SK-N-SH treated with all-trans-retinoic acid at 6 μM for 48 hours (cell line): Measurements from ENCODE around the gene AP3D1.

Experiments
- ATAC-seq: fragments of 200-7000 bp; cut with Tn5 transposase; 3 replicates; pipeline ENCODE4 v1.9.1; 2020; ENCODE audit warnings: mild to moderate bottlenecking, moderate library complexity
- ARNTL ChIP-seq: fragments of 450-650 bp; formaldehyde crosslinking; IDR thresholded peaks from 2 replicates; pipeline ENCODE4 v1.5.0; 2020; ENCODE audit warnings: low read depth, mild to moderate bottlenecking, moderate library complexity, borderline replicate concordance
- BACH2 ChIP-seq: fragments of 250-450 bp; sonication (Bioruptor Pico); IDR thresholded peaks from 2 replicates; pipeline ENCODE4 v1.9.0; 2021; ENCODE audit warnings: mild to moderate bottlenecking, borderline replicate concordance
- ESRRG ChIP-seq: fragments of 250-450 bp; sonication (Bioruptor Pico); IDR thresholded peaks from 2 replicates; pipeline ENCODE4 v1.6.1; 2021; ENCODE audit warnings: mild to moderate bottlenecking
- GLIS3 ChIP-seq: fragments of 250-450 bp; sonication (Bioruptor Pico); IDR thresholded peaks from 2 replicates; pipeline ENCODE4 v1.5.0; 2020; ENCODE audit warnings: mild to moderate bottlenecking, moderate library complexity
- ISL1 ChIP-seq: fragments of 250-450 bp; sonication (Bioruptor Pico); IDR thresholded peaks from 2 replicates; pipeline ENCODE4 v2.1.2; 2022; ENCODE audit warnings: mild to moderate bottlenecking, moderate library complexity
- OSR1 ChIP-seq: fragments of 250-450 bp; sonication (Bioruptor Pico); IDR thresholded peaks from 2 replicates; pipeline ENCODE4 v1.8.0; 2022; ENCODE audit warnings: moderate library complexity, mild to moderate bottlenecking, inconsistent platforms
- PPARA ChIP-seq: fragments of 250-450 bp; sonication (Bioruptor Pico); IDR thresholded peaks from 2 replicates; pipeline ENCODE4 v1.5.0; 2020; ENCODE audit warnings: mild to moderate bottlenecking, borderline replicate concordance
- RARB ChIP-seq: fragments of 250-450 bp; sonication (Bioruptor Pico); IDR thresholded peaks from 2 replicates; pipeline ENCODE4 v1.8.0; 2021; ENCODE audit warnings: mild to moderate bottlenecking, moderate library complexity
- SNAI2 ChIP-seq: fragments of 250-450 bp; sonication (Bioruptor Pico); IDR thresholded peaks from 2 replicates; pipeline ENCODE4 v1.5.0; 2020; ENCODE audit warnings: mild to moderate bottlenecking, moderate library complexity
- TCF4 ChIP-seq: fragments of 250-450 bp; sonication (Bioruptor Pico); IDR thresholded peaks from 2 replicates; pipeline ENCODE4 v1.8.0; 2021; ENCODE audit warnings: mild to moderate bottlenecking, moderate library complexity, borderline replicate concordance
- TOX ChIP-seq: fragments of 250-450 bp; sonication (Bioruptor Pico); IDR thresholded peaks from 2 replicates; pipeline ENCODE4 v1.8.0; 2021; ENCODE audit warnings: mild to moderate bottlenecking, moderate library complexity, borderline replicate concordance
- ZC3H10 ChIP-seq: fragments of 250-450 bp; sonication (Bioruptor Pico); IDR thresholded peaks from 2 replicates; pipeline ENCODE4 v1.5.1; 2021; ENCODE audit warnings: mild to moderate bottlenecking, moderate library complexity
- ZFP3 ChIP-seq: fragments of 250-450 bp; sonication (Bioruptor Pico); IDR thresholded peaks from 2 replicates; pipeline ENCODE4 v1.5.0; 2020; ENCODE audit warnings: mild to moderate bottlenecking, moderate library complexity
- ZFP30 ChIP-seq: fragments of 450-650 bp; formaldehyde crosslinking; IDR thresholded peaks from 2 replicates; pipeline ENCODE4 v1.5.0; 2022; ENCODE audit warnings: mild to moderate bottlenecking, moderate library complexity
- ZNF565 ChIP-seq: fragments of 450-650 bp; formaldehyde crosslinking; conservative IDR thresholded peaks from 2 replicates; pipeline ENCODE4 v1.5.0; 2020; ENCODE audit warnings: low read depth, mild to moderate bottlenecking, moderate library complexity
- ZNF70 ChIP-seq: fragments of 450-650 bp; formaldehyde crosslinking; IDR thresholded peaks from 2 replicates; pipeline ENCODE4 v1.5.0; 2020; ENCODE audit warnings: mild to moderate bottlenecking, moderate library complexity
- ZNF8 ChIP-seq: fragments of 450-650 bp; formaldehyde crosslinking; IDR thresholded peaks from 2 replicates; pipeline ENCODE4 v1.5.0; 2020; ENCODE audit warnings: mild to moderate bottlenecking, moderate library complexity
- TF ChIP-seq, protein P1 (sequence below): fragments of 250-450 bp; sonication (Bioruptor Pico); IDR thresholded peaks from 2 replicates; pipeline ENCODE4 v1.8.0; 2021; ENCODE audit warnings: low read depth, mild to moderate bottlenecking, moderate library complexity, borderline replicate concordance
- TF ChIP-seq, protein P2 (sequence below): fragments of 250-450 bp; sonication (Bioruptor Pico); IDR thresholded peaks from 2 replicates; pipeline ENCODE4 v1.5.1; 2020; ENCODE audit warnings: low read depth, mild to moderate bottlenecking, moderate library complexity
- TF ChIP-seq, protein P3 (sequence below): fragments of 250-450 bp; sonication (Bioruptor Pico); IDR thresholded peaks from 2 replicates; pipeline ENCODE4 v1.5.1; 2021; ENCODE audit warnings: mild to moderate bottlenecking, moderate library complexity
- TF ChIP-seq, protein P4 (sequence below): fragments of 250-450 bp; sonication (Bioruptor Pico); IDR thresholded peaks from 2 replicates; pipeline ENCODE4 v1.8.0; 2020; ENCODE audit warnings: mild to moderate bottlenecking, moderate library complexity, borderline replicate concordance

The AP3D1 gene

DNA sequence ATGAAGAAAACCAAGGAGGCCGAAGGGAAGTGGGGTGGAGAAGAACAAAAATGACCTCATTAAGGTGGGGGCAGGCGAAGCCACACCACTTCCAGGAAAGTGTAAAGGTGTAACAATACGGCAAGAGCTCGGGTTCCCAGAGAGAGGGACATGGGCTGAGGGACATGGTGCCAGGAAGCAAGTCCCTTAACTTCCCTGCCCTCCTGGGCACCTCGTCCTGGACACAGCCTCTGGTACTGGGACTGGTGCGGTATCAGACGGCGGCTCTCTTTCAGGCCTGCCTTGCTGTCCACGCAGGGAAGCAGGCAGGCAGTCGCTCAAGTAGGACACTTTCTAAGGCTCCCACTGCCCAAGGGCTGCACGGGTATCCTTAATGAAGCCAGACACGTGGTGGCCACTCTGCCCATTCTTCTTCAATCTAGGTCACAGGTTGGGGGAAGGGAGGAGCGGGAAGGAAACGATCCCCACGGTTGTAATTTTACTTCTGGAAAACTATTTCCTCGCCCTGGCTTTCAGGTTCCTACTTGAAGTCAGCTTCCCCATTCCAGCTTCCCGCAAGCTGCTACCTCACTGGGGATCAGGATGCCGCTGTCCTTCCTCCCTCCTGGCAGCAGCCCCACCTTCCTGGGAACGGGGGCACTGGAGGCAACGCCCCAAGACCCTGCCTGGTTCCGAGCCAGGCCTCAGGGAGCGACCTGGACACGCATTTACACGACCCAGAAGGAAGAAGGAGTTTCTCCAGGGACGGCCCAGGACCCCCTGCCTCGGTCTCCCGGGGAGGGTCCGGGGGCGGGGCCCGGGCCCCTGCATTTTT lies 1.2 kb downstream of the AP3D1 start:
- no peak for TF ChIP-seq ZNF565 (CRISPR knock-in tag)
- TF ChIP-seq GLIS3 (CRISPR knock-in tag): no peak
- no peak for TF ChIP-seq ZFP30 (CRISPR knock-in tag)
- TF ChIP-seq, protein P1, sequence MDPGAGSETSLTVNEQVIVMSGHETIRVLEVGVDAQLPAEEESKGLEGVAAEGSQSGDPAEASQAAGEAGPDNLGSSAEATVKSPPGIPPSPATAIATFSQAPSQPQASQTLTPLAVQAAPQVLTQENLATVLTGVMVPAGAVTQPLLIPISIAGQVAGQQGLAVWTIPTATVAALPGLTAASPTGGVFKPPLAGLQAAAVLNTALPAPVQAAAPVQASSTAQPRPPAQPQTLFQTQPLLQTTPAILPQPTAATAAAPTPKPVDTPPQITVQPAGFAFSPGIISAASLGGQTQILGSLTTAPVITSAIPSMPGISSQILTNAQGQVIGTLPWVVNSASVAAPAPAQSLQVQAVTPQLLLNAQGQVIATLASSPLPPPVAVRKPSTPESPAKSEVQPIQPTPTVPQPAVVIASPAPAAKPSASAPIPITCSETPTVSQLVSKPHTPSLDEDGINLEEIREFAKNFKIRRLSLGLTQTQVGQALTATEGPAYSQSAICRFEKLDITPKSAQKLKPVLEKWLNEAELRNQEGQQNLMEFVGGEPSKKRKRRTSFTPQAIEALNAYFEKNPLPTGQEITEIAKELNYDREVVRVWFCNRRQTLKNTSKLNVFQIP (CRISPR knock-in tag): no peak
- TF ChIP-seq, protein P2, sequence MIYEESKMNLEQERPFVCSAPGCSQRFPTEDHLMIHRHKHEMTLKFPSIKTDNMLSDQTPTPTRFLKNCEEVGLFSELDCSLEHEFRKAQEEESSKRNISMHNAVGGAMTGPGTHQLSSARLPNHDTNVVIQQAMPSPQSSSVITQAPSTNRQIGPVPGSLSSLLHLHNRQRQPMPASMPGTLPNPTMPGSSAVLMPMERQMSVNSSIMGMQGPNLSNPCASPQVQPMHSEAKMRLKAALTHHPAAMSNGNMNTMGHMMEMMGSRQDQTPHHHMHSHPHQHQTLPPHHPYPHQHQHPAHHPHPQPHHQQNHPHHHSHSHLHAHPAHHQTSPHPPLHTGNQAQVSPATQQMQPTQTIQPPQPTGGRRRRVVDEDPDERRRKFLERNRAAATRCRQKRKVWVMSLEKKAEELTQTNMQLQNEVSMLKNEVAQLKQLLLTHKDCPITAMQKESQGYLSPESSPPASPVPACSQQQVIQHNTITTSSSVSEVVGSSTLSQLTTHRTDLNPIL (CRISPR knock-in tag): no peak
- TF ChIP-seq ZC3H10 (CRISPR knock-in tag): no peak
- no peak for TF ChIP-seq ZNF8
- TF ChIP-seq ZFP3 (CRISPR knock-in tag): no peak
- TF ChIP-seq ZNF70 (CRISPR knock-in tag): no peak
- ATAC-seq: no peak

DNA sequence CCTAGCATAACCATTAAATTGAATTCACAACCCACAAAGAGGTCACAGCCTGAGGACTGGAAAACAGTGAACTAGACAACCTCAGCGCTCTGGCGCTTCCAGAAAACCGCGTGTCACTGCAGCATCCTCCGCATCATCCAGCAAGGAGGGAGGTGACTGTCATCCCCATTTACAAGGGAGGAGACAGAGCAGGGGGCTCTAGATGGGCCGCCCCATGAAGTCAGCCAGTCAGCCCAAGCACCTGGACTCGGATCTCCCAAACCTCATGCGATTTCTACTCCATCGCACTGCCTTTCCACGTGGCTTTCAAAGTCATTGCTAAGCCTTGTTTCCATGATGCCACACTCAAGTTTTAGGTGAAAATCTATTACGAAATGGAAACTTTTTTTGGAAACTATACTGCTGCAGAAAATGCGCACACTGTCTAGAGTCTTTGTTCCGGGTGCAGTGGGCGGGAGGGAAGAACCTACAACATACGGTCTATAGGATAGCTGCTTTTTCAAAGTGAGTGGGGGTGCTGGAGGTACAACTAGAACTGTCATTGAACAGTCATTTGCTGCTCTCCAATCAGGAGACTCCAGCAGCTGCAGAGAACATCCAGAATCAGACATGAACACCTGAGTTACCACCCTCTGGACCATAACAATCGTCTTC lies 2.8 kb downstream of the AP3D1 start:
- TF ChIP-seq, protein P1 (CRISPR knock-in tag): no peak
- no peak for TF ChIP-seq ISL1 (CRISPR knock-in tag)
- TF ChIP-seq, protein P3, sequence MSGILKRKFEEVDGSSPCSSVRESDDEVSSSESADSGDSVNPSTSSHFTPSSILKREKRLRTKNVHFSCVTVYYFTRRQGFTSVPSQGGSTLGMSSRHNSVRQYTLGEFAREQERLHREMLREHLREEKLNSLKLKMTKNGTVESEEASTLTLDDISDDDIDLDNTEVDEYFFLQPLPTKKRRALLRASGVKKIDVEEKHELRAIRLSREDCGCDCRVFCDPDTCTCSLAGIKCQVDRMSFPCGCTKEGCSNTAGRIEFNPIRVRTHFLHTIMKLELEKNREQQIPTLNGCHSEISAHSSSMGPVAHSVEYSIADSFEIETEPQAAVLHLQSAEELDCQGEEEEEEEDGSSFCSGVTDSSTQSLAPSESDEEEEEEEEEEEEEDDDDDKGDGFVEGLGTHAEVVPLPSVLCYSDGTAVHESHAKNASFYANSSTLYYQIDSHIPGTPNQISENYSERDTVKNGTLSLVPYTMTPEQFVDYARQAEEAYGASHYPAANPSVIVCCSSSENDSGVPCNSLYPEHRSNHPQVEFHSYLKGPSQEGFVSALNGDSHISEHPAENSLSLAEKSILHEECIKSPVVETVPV (CRISPR knock-in tag): no peak
- TF ChIP-seq ZNF565 (CRISPR knock-in tag): no peak
- no peak for TF ChIP-seq ZFP30 (CRISPR knock-in tag)
- no peak for TF ChIP-seq SNAI2 (CRISPR knock-in tag)
- no peak for TF ChIP-seq GLIS3 (CRISPR knock-in tag)
- TF ChIP-seq RARB (CRISPR knock-in tag): no peak
- no peak for TF ChIP-seq ESRRG (CRISPR knock-in tag)
- TF ChIP-seq OSR1 (CRISPR knock-in tag): no peak
- no peak for TF ChIP-seq BACH2
- no peak for TF ChIP-seq ZFP3 (CRISPR knock-in tag)
- TF ChIP-seq ZC3H10 (CRISPR knock-in tag): no peak
- no peak for TF ChIP-seq ZNF8
- TF ChIP-seq, protein P2 (CRISPR knock-in tag): no peak
- TF ChIP-seq TOX (CRISPR knock-in tag): no peak
- TF ChIP-seq TCF4 (CRISPR knock-in tag): no peak
- TF ChIP-seq ZNF70 (CRISPR knock-in tag): no peak
- no peak for ATAC-seq

DNA sequence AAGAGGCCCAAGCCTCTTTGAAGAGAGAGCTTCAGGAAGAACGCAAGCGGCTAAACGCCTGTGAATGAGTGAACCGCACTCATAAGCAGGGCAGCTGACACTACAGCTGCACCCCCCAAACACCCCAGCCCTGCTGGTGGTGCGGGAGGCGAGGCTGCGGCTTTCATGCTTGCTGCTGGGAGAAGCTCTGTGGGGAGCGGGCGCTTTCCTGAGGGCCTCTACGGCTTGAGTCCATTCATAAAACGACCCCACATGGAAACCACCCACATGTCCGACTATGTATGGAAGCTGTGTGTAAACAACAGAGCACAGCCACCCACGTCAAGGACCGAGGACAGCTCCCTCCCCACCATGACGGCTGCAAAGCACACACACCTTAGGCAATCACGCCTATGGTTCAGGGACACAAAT lies 5.5 kb downstream of the AP3D1 start:
- TF ChIP-seq ZFP3 (CRISPR knock-in tag) (no peak), PPARA (CRISPR knock-in tag) (no peak), ZC3H10 (CRISPR knock-in tag) (no peak), ZNF70 (CRISPR knock-in tag) (no peak), RARB (CRISPR knock-in tag) (no peak), BACH2 (no peak), ISL1 (CRISPR knock-in tag) (no peak), OSR1 (CRISPR knock-in tag) (no peak), ARNTL (CRISPR knock-in tag) (no peak)
- TF ChIP-seq, protein P4, sequence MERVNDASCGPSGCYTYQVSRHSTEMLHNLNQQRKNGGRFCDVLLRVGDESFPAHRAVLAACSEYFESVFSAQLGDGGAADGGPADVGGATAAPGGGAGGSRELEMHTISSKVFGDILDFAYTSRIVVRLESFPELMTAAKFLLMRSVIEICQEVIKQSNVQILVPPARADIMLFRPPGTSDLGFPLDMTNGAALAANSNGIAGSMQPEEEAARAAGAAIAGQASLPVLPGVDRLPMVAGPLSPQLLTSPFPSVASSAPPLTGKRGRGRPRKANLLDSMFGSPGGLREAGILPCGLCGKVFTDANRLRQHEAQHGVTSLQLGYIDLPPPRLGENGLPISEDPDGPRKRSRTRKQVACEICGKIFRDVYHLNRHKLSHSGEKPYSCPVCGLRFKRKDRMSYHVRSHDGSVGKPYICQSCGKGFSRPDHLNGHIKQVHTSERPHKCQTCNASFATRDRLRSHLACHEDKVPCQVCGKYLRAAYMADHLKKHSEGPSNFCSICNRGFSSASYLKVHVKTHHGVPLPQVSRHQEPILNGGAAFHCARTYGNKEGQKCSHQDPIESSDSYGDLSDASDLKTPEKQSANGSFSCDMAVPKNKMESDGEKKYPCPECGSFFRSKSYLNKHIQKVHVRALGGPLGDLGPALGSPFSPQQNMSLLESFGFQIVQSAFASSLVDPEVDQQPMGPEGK: no peak
- TF ChIP-seq, protein P2 (CRISPR knock-in tag): no peak
- no peak for ATAC-seq
